Glomerular visceral epithelial cell (primary cell): ENCODE data around the gene PHETA1.

Experiments
- DNase-seq: peaks from one replicate; pipeline ENCODE4 v3.0.0-alpha.2; 2016; ENCODE audit errors: extremely low spot score

Gene PHETA1

GRCh38 chr12:111369496-111370220, 763 bp upstream of the PHETA1 start:
- no peak for DNase-seq

- DNase-seq: no peak
Observed at GRCh38 chr12:111368291-111368787, 556 bp downstream of the PHETA1 start.

DNA sequence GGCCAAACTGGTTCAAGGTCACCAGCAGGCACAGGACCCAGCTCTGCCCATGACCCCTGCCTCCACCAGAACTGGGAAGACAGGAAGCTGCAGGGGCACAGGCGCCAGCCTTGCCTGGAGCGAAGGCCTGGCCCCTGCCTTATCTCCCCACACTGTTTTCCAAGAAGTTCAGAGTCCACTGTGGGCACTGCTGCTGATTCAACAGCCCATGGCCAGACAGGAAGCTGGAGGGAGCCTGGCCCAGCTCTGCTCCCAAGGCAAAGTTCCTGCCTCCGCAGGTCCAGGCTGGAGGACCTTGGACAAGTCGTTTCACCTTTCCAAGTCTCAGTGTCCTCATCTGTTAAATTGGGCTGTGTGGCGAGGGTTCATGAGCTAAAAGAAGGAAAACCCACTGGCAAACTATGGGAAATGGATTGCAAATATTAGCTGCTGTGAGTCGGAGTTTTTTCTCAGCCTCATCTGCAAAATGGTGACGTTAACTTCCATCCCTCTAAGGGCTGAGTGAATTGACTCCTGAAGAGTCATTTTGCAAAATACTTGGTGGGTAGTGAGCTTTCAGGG, 1.2 kb downstream of the PHETA1 start:
- no peak for DNase-seq

- DNase-seq: no peak
Observed at GRCh38 chr12:111366583-111366982, 2.3 kb downstream of the PHETA1 start.

DNA sequence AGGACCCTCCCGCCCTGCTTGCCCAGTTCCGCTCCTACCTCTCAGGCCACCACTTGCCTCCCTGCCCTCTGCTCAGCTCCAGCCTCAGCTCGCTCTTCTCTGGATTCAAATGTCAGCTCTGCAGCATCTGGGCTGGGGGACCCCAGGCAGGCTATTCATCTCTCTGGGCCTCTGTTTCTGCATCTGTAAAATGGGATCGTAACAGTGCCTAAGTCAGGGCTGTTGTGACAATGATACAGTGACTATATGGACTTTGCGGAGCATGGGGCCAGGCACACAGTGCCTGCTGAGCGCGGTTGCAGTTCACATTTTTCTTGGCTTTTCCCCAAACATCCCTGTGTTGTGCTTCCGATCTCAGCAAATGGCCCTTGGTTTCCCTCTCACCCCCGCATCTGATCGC, 2.8 kb downstream of the PHETA1 start:
- DNase-seq: no peak

DNA sequence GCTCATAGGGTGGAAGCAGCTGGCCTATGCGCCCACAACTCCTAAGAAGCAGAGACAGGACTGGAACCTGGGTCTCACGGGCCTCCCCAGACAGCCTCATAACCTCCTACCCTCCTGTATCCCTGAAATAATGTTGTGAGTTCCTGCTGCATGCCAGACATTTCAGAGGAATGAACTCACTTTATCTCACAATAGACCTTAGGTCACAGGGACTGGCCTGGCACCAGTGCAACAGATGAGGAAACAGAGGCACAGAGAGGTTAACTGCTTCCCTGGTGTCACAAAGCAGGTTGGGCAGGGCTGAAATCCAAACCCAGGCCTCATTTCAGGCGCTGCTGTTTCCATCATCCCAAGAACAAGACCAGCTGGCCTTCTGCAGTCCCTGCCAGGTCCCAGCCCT, 5.3 kb downstream of the PHETA1 start:
- DNase-seq: no peak

DNA sequence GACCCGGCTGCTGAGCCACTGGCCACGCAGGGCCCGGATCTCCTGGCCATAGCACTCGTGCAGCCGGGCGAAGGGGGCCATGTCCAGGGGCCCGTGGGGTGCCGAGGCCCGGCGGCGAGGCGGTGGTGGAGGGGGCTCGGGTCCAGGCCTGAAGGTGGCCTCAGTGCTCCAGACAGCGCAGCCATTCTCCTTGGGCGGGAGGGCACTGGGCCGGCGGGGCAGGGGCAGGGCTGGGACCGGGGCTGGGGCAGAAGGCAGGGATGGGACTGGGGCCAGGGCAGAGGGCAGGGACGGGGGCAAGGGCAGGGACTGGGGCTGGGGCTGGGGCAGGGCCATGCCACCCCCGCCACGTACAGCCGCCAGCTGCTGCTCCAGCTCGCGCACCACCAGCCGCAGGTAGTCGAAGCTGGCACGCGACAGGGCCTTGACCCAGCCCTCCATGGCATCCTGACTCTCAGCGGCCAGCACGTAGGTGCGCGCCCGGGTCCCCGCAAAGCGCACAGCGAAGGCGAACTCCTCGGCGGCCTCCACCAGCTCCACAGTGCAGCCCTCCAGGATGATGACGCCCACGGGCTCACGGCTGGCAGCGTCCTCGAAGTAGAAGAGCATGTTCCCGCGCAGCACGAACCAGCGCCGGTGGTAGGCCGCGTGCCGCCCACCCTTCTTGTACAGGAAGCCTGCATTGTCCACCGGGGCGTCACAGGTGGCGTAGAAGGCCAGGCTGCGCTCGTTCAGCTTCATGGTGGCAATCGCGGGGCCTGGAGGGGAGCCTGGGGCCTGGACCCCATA, 6.0 kb downstream of the PHETA1 start:
- DNase-seq: no peak

GRCh38 chr12:111361717-111362576, 6.9 kb downstream of the PHETA1 start:
- DNase-seq: no peak

- no peak for DNase-seq
Observed at GRCh38 chr12:111361073-111361716, 7.7 kb downstream of the PHETA1 start.

GRCh38 chr12:111360325-111360930, 8.5 kb downstream of the PHETA1 start:
- DNase-seq: no peak

- DNase-seq: no peak
Observed at GRCh38 chr12:111359914-111360276, 9.0 kb downstream of the PHETA1 start.

DNA sequence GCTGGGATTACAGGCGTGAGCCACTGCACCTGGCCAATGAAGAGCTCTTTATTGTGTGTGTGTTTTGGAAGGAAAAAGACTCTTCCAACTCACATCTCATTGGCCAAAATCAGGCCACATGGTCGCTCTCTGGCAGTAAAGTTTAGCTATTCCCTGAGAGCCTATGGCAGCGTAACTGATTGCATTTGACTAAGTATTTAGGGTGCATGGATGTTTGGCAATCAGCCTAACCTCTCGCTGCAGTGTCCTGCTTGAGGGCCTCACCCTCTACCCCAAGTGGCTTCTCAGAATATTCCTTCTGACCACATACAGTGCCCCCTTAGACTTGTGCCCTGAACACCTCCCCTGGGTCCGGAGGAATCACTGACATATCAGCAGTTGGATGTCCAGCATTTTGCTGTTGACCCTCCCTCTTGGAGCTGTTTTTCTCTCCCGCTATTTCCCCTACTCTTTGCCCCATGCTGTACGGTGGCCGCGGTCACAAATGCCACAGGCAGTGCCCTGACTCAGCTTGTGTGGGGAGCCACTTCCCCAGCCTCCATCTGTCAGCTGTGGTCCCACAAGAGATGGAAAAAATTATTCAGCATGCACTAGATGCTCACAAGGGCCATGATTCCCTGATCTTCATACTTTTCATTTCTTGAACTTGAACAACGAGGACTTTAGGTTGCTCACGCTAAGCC, 9.5 kb downstream of the PHETA1 start:
- no peak for DNase-seq

DNA sequence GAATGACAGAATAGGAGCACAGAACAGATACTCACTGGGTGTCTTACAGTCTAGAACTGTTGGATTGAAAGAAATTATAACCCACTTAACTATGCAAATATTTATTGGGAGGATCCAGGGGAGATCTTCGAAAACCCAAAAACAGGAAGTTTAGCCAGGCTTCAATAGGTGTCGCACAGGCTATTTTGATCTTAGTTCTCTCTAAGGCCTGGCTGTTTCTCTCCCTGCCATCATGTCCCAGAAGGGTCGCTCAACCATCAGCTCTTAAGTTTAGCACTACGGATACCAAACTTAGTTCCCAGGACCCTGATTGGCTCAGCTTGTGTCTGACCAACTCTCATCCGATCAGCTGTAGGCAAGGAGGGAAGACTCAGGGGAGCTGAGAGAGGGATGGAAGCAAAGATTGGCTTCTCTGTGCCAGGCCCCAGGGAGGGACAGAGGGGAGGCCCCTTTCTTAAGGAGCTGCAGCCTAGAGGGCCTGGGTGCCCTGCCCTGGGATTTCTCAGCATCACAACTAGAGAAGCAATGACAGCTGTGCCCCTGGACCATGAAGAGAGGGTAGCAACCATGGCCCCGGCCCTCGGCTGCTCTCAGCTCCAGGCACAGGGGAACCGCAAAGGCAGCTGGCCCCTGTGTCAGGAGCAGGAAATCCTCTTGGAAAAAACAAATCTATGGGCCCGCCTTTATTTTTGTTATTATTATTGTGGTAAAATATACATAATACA, 13.5 kb downstream of the PHETA1 start:
- DNase-seq: no peak

DNA sequence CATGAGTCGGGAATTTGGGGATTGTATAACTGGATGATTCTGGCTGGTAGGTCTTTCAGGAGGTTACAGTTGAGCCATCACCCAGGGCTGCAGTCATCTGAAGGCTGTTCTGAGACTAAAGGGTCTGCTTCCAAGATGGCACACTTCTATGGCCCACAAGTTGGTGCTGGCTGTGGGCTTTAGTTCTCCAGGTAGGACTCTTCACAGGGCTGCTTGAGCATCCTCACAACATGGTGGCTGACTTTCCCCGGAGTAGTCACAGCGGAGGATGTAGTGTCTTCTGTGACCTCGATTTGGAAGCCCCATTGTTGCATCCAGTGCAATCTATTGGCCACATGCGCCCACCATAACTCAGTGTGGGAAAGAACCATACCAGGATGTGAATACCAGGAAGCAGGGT, 14.4 kb downstream of the PHETA1 start:
- DNase-seq: no peak

DNA sequence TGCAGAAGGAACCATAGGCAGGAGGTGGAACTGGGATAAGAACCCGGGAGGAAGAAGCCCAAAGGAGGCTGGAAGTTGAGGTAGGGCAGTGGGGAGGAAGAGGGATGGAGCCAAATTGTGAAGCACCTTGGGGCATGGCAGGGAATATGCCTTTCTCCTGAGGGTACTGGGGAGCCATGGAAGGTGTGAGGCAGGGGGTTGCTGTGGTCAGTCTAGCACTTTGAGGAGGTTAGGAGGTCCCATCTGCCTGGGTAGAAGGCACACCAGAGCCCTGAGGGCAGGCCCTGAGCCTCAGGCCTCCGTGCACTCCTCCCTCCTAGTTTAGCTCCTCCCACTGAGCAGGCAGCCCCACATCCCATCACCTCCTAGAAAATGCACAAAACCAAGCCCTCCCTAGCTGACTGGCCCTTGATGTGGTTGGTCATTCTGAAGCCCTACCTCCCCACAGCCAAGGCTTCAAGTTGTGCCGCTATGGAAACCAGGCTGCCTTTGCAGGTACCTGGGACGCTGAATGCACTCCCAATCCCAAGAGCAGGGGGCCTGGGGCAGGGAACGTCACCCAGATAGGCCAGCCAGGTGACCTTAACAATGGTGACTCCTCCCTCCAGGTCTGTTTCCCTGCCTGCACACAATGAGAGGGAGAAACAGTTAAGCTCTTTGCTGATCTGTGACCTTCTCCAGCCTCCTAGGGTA, 15.1 kb downstream of the PHETA1 start:
- no peak for DNase-seq

DNA sequence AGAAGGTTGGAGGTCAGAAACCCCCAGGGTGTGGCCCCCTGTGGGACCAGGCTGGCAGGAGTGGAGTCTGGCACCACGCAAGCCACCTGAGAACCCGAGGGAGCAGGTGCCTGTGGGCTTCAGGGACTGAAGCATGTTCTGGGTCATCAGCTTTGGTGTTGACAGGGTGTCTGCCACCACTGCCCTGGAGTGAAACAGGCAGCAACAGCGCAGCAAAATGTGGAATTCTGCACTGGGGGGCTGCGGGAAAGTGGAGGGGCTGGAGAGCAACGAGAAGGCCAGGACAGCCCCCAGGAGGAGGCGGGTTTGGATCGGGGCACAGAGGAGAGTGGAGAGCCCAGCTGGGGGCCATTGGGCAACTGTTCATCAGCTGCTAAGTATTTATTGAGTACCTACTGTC, 15.9 kb downstream of the PHETA1 start:
- no peak for DNase-seq

- DNase-seq: no peak
Observed at GRCh38 chr12:111352296-111352993, 16.4 kb downstream of the PHETA1 start.

DNA sequence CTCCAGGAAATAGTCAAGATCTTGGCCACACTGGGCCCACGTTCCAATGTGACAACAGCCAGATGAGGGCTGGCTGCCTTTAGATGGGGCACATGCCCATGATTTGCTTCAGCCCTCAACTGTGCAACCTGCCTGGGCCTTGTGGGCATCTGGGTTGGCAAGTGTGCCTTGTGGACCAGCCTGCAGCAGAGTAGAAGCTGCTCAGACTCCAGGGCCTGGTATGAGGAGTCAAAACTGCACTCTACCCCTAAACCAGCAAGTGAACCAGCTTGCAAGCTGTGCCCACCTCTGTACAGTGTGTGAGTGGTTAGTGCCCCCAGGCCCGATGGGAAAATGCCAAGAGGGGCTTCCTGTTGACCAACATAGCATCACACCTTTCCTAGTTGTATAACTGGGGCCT, 17.9 kb downstream of the PHETA1 start:
- DNase-seq: no peak
